ENCODE measurements around the gene AURKA.

GRCh38 chr20:56380375-56380774, 11.6 kb downstream of the AURKA start:
- no peak for TF ChIP-seq CTCF (conservative IDR thresholded peaks at IDR 0.05; ENCODE audit: low read length)
- no peak for TF ChIP-seq EZH2phosphoT487 (IDR thresholded peaks at IDR 0.05; ENCODE audit: borderline replicate concordance, low read depth, low read length)

Measured in OCI-LY7 (cell line).